Loucy (cell line): ENCODE results near the gene ENPP3.

ENCODE experiments used
- CTCF ChIP-seq: fragments of 200-600 bp; sonication (generic); conservative IDR thresholded peaks from 2 replicates; pipeline ENCODE4 v1.5.1; 2014; ENCODE audit warnings: mild to moderate bottlenecking, antibody characterized with exemption, low read length
- EZH2phosphoT487 ChIP-seq: fragments of 200-600 bp; IDR thresholded peaks from 2 replicates; pipeline ENCODE4 v1.6.1; 2018; ENCODE audit warnings: antibody characterized with exemption, mild to moderate bottlenecking, moderate library complexity, borderline replicate concordance

DNA sequence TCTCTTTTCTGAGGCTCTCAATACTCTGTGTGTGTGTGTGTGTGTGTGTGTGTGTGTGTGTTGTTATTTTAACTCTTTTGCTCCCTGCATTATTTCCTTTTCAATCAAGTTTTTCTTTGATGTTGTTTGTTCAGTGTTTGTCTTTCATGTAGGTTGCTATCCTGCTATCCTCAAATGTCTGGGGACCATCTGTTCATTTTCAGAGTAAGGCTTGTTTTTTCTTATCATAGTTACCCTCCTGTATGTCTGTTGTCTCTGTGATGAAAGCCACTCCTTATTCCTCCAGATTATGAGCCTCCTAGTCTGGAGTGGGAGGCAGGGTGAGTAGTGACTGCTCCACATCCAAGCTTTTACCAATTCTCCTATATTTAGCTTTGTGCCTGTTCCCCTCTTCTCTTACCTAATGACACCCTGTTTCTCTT is 9.2 kb downstream of the ENPP3 start:
- no peak for TF ChIP-seq EZH2phosphoT487
- TF ChIP-seq CTCF = no peak
